AG04449 (cell line): ENCODE data around the gene TSACC.

ENCODE experiments used
- CTCF ChIA-PET: fragments of 350-600 bp; formaldehyde crosslinking; extraction: SDS; loops from one replicate; lab custom pipeline; 2021; ENCODE audit warnings: antibody characterized with exemption; lab: Yijun Ruan, JAX
- POLR2A ChIA-PET: fragments of 400-600, 350-600 bp; formaldehyde crosslinking; extraction: SDS; loops from one replicate; lab custom pipeline; 2020; ENCODE audit warnings: antibody characterized with exemption, inconsistent platforms; lab: Yijun Ruan, JAX
- DNase-seq: peaks from one replicate; pipeline ENCODE4 v3.0.0-alpha.2; 2010; ENCODE audit warnings: low read depth, low spot score
- H3K4me3 ChIP-seq: 2 replicates; pipeline ENCODE4 v1.5.1; 2011; ENCODE audit warnings: low read depth, mild to moderate bottlenecking, control low read depth, low read length
- CTCF ChIP-seq: IDR thresholded peaks from one replicate; pipeline ENCODE4 v1.5.1; 2011; ENCODE audit warnings: mild to moderate bottlenecking, moderate library complexity, low read length, control low read depth, inconsistent platforms; ENCODE audit not compliant: insufficient read depth; ENCODE audit errors: missing control alignments

The TSACC gene

GRCh38 chr1:156376146-156376545, 37.8 kb downstream of the TSACC start:
- ChIA-PET POLR2A (interaction anchor here (0.7 kb wide), 1 partner anchor 10 kb away, joined by 3 read pairs; no protein-coding TSS in a partner anchor), CTCF (interaction anchor here (0.9 to 20.2 kb wide), 6 partner anchors 9 to 244 kb away, joined by 3 to 712 read pairs (median 3); partner anchors contain the start of gene HAPLN2)
- H3K4me3 ChIP-seq = no peak overlapping the region
- no peak for DNase-seq
- no peak for TF ChIP-seq CTCF

GRCh38 chr1:156376958-156377919, 38.9 kb downstream of the TSACC start:
- H3K4me3 ChIP-seq = no peak overlapping the region
- CTCF ChIA-PET = interaction anchor here (0.9 to 20.2 kb wide), 8 partner anchors 8 to 242 kb away, joined by 3 to 712 read pairs (median 4); partner anchors contain the start of gene HAPLN2
- DNase-seq = no peak
- POLR2A ChIA-PET = no interaction called here
- TF ChIP-seq CTCF = no peak

GRCh38 chr1:156378557-156378956, 40.2 kb downstream of the TSACC start:
- TF ChIP-seq CTCF = no peak
- DNase-seq = no peak
- H3K4me3 ChIP-seq = no peak overlapping the region
- POLR2A ChIA-PET = no interaction called here
- CTCF ChIA-PET = interaction anchor here (0.6 to 20.2 kb wide), 11 partner anchors 5 to 230 kb away, joined by 3 to 712 read pairs (median 5); partner anchors contain the start of gene RHBG

- no peak overlapping the region for H3K4me3 ChIP-seq
- no peak for TF ChIP-seq CTCF
- ChIA-PET POLR2A (no interaction called here), CTCF (interaction anchor here (0.6 to 20.2 kb wide), 12 partner anchors 5 to 229 kb away, joined by 3 to 712 read pairs (median 5); partner anchors contain the start of gene RHBG)
- no peak for DNase-seq
Observed at GRCh38 chr1:156379420-156380165, 41.3 kb downstream of the TSACC start.

- DNase-seq = no peak
- no peak overlapping the region for H3K4me3 ChIP-seq
- POLR2A ChIA-PET = no interaction called here
- CTCF ChIA-PET = interaction anchor here (0.6 to 20.2 kb wide), 21 partner anchors 9 to 266 kb away, joined by 3 to 712 read pairs (median 4); partner anchors contain the start of genes MEF2D and RHBG
- no peak for TF ChIP-seq CTCF
Observed at GRCh38 chr1:156382561-156382960, 44.2 kb downstream of the TSACC start.

GRCh38 chr1:156383023-156383422, 44.7 kb downstream of the TSACC start:
- peak; percentile 93 for TF ChIP-seq CTCF
- ChIA-PET CTCF (interaction anchor here (0.6 to 20.2 kb wide), 25 partner anchors 9 to 266 kb away, joined by 3 to 712 read pairs (median 4); partner anchors contain the start of genes MEF2D and RHBG), POLR2A (no interaction called here)
- no peak for DNase-seq
- H3K4me3 ChIP-seq = no peak overlapping the region
